Activated CD8-positive, alpha-beta T cell treated with anti-CD3 and anti-CD28 coated beads, Interleukin-2, amount 10 ng/mL, durations not matched to agents 7 days and 5 days (primary cell): ENCODE measurements around the gene P2RY2. TPM values are rescaled to one million over a fixed set of nuclear protein-coding genes. Genes with fewer than 3 reads are reported as not detected.

Experiments used
- ATAC-seq: fragments of 150-1000 bp; cut with Tn5 transposase; one replicate; pipeline ENCODE4 v1.10.0; 2021; ENCODE audit warnings: moderate library complexity
- CTCF ChIA-PET: fragments of 350-600 bp; sonication (Branson Sonifier 250); formaldehyde crosslinking; loops from one replicate; lab custom pipeline; 2021; ENCODE audit warnings: antibody characterized with exemption; lab: Charles Lee
- POLR2A ChIA-PET: fragments of 350-600 bp; sonication (Branson Sonifier 250); formaldehyde crosslinking; loops from one replicate; lab custom pipeline; 2021; ENCODE audit warnings: antibody characterized with exemption; lab: Charles Lee
- DNase-seq: peaks from one replicate; pipeline ENCODE4 v3.0.0-alpha.2; 2020
- H3K27ac Mint-ChIP-seq: one replicate; pipeline ENCODE4 v1.8.0; 2021; ENCODE audit warnings: mild to moderate bottlenecking, mixed read lengths
- H3K27me3 Mint-ChIP-seq: one replicate; pipeline ENCODE4 v1.8.0; 2021; ENCODE audit warnings: low read depth, mixed read lengths
- H3K36me3 Mint-ChIP-seq: one replicate; pipeline ENCODE4 v1.8.0; 2021; ENCODE audit warnings: low read depth, mixed read lengths
- H3K4me1 Mint-ChIP-seq: one replicate; pipeline ENCODE4 v1.8.0; 2021; ENCODE audit warnings: low read depth, mixed read lengths
- H3K4me3 Mint-ChIP-seq: one replicate; pipeline ENCODE4 v1.8.0; 2021; ENCODE audit warnings: mild to moderate bottlenecking, mixed read lengths
- H3K9me3 Mint-ChIP-seq: one replicate; pipeline ENCODE4 v1.8.0; 2022; ENCODE audit warnings: mixed read lengths; ENCODE audit not compliant: insufficient read depth
- total RNA-seq, 2 experiments: library from RNA; stranded (reverse); gene quantifications; one replicate each; pipeline ENCODE4 v1.2.3, GENCODE V29; 2021

Gene P2RY2
- total RNA-seq, result not detected

DNA sequence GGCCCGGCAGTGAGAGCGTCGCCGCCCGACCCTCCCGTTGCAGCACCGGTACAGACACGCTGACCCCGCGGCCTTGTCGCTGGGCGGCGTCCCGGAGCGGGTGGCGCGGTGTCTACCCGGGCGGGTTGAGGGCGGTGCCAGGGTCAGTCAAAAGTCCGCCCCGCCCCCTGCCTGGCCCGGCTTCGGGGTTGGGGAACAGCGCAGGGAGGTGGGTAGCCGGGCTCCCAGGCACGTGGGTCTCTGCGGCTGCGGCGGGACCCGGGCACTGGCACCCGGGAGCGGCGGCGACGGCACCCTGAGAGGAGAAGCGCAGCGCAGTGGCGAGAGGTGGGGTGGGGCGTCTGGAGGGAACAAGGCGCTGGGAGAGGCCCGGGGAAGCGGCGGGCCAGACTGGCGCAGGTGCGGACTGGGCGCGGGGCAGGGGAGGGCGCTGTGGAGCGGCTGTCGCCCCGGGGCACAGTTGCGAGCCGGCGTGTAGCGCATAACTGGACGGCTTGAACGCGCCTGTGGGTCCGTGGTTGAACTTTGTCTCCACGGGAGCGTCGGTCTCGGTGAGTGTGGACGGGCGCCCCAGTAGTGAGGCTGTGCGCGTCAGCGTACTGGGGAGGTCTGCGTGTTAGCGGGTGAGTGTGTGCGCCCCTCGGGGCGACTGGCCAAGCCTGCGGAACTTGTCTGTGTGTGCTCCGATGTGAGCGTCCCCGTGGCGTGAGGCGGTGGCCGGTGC lies at the start of gene P2RY2:
Gene P2RY2 (plus strand): TSS at position 176 of the 724 bp plus-strand sequence. CDS start 15,879 bp downstream, outside the sequence.
- Mint-ChIP-seq H3K36me3 (no peaks in the 10 kb centered on the region), H3K4me3 (peak within 1 kb of the TSS; percentile 44), H3K9me3 (no peaks in the 10 kb centered on the region), H3K27ac (no peak within 1 kb of the TSS), H3K4me1 (peaks cover 3% of the 10 kb centered on the region), H3K27me3 (peaks cover 39% of the 10 kb centered on the region)
- DNase-seq (peak; percentile 43), ATAC-seq (peak; percentile 78)
- POLR2A ChIA-PET, result no interaction called here
- CTCF ChIA-PET, result interaction anchor here (2.3 kb wide), 1 partner anchor 18 kb away, joined by 7 read pairs; no protein-coding TSS in a partner anchor

DNA sequence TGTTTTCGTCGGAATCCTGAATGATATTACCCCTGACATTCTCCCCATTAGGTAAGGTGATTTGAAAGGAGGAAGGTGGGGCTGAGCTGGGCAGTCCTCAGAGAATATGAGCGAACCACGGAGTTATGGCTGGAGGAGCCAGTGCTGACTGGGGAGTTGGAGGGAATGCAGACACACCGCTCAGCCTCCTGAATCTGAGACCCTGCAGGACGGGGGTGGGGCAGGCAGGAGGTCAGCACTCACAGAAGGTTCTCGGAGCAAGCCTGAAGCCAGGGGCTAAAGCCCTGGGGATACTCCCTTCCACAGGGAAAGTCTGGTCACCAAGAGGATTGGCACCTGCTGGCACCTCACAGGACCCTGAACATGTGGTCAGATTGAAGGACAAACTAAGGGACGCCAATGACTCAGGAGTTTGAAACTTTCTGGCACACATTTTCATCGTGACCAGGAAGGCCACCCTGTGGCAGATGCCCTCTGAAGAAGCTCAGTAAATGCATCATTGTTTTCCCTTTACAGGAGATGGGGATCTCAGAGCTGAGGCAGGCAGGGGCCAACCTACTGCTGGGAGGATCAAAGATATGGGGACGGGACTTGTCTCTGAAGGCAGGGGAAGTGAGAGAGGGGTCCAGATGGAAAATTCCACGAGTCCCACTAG lies 49.0 kb upstream of the P2RY2 start:
- Mint-ChIP-seq H3K36me3 (no peaks in the 10 kb centered on the region), H3K27me3 (peaks cover 5% of the 10 kb centered on the region), H3K4me1 (peaks cover 8% of the 10 kb centered on the region), H3K9me3 (no peaks in the 10 kb centered on the region), H3K4me3 (no peak overlapping the region), H3K27ac (no peak overlapping the region)
- ChIA-PET POLR2A (no interaction called here), CTCF (interaction anchor here (1.0 to 4.0 kb wide), 3 partner anchors 10 to 245 kb away, joined by 3 to 28 read pairs (median 4); no protein-coding TSS in a partner anchor)
- DNase-seq, result no peak
- no peak for ATAC-seq

DNA sequence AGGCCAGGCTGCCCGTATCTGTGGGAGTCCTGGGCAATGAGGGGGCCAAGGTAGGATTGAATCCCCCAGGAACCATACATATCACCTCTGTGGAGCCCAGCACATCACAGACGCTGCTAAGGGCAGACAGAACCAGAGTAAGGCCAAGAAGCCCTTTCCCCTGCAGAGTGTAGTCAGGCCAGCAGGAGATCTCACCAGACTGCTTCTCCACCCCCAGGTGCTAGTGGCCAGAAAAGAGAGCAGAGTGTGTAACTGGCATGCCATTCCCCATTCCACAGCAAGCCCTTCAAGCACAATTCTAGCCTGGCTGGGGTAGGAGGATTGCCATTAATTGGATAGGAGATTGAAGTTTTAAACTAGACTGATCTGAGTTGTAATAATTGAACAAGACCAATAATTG lies 47.9 kb upstream of the P2RY2 start:
- H3K4me1 Mint-ChIP-seq, result peaks cover 12% of the 10 kb centered on the region
- ChIA-PET POLR2A (no interaction called here), CTCF (interaction anchor here (4.0 kb wide), 1 partner anchor 9 kb away, joined by 28 read pairs; no protein-coding TSS in a partner anchor)

GRCh38 chr11:73171436-73172161 lies 46.5 kb upstream of the P2RY2 start:
- no peak for ATAC-seq
- POLR2A ChIA-PET, result interaction anchor here (1.1 kb wide), 1 partner anchor 29 kb away, joined by 3 read pairs; the partner anchor contains the start of gene FCHSD2
- Mint-ChIP-seq H3K27me3 (no peaks in the 10 kb centered on the region), H3K4me1 (peaks cover 22% of the 10 kb centered on the region), H3K36me3 (no peaks in the 10 kb centered on the region), H3K9me3 (no peaks in the 10 kb centered on the region), H3K27ac (no peak overlapping the region), H3K4me3 (no peak overlapping the region)
- no peak for DNase-seq
- CTCF ChIA-PET, result interaction anchor here (1.0 to 2.0 kb wide), 2 partner anchors 9 to 130 kb away, joined by 3 to 6 read pairs; no protein-coding TSS in a partner anchor

More for the DNA sequence above, 47.9 kb upstream of the P2RY2 start:
- Mint-ChIP-seq H3K9me3 (no peaks in the 10 kb centered on the region), H3K36me3 (no peaks in the 10 kb centered on the region), H3K4me3 (no peak overlapping the region), H3K27ac (no peak overlapping the region), H3K27me3 (peaks cover 2% of the 10 kb centered on the region)
- no peak for DNase-seq
- ATAC-seq, result no peak

DNA sequence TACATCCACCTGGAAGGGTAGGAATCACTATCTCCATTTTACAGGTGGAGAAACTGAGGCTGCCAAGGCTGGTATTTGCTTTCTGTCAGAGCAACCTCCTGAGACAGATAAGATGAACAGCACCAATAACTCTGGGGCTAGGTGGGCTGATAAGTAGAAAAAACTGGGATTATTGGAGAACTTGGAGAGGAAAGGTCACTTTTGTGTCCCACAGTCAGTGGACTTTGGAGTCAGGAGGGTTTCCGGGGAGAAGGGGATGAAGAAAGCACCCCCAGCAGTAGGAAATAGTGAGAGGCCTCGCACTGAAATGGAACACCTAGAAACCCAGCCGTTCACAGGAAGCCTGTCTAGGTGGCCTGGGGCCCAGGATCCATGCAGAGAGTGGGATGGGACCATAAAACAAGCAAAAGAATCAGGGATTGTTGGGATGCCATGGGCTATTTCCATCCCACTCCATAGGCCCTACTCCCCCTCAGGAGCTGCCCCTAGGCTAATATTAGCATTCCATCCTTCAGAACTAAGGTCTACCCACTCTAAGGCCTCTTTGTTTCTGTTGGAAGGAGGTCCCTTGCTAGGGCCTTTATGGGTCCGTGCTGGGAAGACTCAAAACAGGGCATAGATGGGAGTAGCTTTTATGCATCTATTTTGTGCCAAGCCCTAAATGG lies 45.0 kb upstream of the P2RY2 start:
- CTCF ChIA-PET, result interaction anchor here (1.0 to 2.0 kb wide), 4 partner anchors 10 to 132 kb away, joined by 3 to 6 read pairs (median 3); partner anchors contain the start of gene FCHSD2
- no peak overlapping the region for H3K27ac Mint-ChIP-seq

GRCh38 chr11:73173755-73174494 lies 44.2 kb upstream of the P2RY2 start:
- H3K36me3 Mint-ChIP-seq, result no peaks in the 10 kb centered on the region
- ChIA-PET POLR2A (no interaction called here), CTCF (interaction anchor here (1.6 kb wide), 1 partner anchor 12 kb away, joined by 3 read pairs; no protein-coding TSS in a partner anchor)
- peaks cover 5% of the 10 kb centered on the region for H3K27me3 Mint-ChIP-seq
- H3K27ac Mint-ChIP-seq, result no peak overlapping the region
- DNase-seq, result no peak
- no peak overlapping the region for H3K4me3 Mint-ChIP-seq
- H3K4me1 Mint-ChIP-seq, result peaks cover 40% of the 10 kb centered on the region
- H3K9me3 Mint-ChIP-seq, result no peaks in the 10 kb centered on the region
- no peak for ATAC-seq

More for the DNA sequence above, 45.0 kb upstream of the P2RY2 start:
- Mint-ChIP-seq H3K4me3 (no peak overlapping the region), H3K4me1 (peaks cover 36% of the 10 kb centered on the region), H3K9me3 (no peaks in the 10 kb centered on the region), H3K36me3 (no peaks in the 10 kb centered on the region), H3K27me3 (peaks cover under 1% of the 10 kb centered on the region)
- no peak for ATAC-seq
- POLR2A ChIA-PET, result no interaction called here
- no peak for DNase-seq

GRCh38 chr11:73174495-73174791 lies 43.6 kb upstream of the P2RY2 start:
- CTCF ChIA-PET, result interaction anchor here (1.6 kb wide), 1 partner anchor 11 kb away, joined by 3 read pairs; no protein-coding TSS in a partner anchor
- peaks cover 40% of the 10 kb centered on the region for H3K4me1 Mint-ChIP-seq

GRCh38 chr11:73175551-73176144 lies 42.4 kb upstream of the P2RY2 start:
- ATAC-seq (no peak), DNase-seq (no peak)
- POLR2A ChIA-PET, result interaction anchor here (1.8 to 4.2 kb wide), 3 partner anchors 12 to 344 kb away, joined by 4 to 29 read pairs (median 12); partner anchors contain the start of gene FCHSD2
- Mint-ChIP-seq H3K27ac (peak overlapping the region; percentile 52), H3K36me3 (no peaks in the 10 kb centered on the region), H3K9me3 (no peaks in the 10 kb centered on the region), H3K4me1 (peaks cover 40% of the 10 kb centered on the region), H3K27me3 (peaks cover 12% of the 10 kb centered on the region), H3K4me3 (no peak overlapping the region)
- CTCF ChIA-PET, result interaction anchor here (0.8 to 6.5 kb wide), 7 partner anchors 9 to 450 kb away, joined by 3 to 124 read pairs (median 6); partner anchors contain the start of gene FCHSD2

More at GRCh38 chr11:73174495-73174791, 43.6 kb upstream of the P2RY2 start:
- ATAC-seq (no peak), DNase-seq (no peak)
- H3K9me3 Mint-ChIP-seq, result no peaks in the 10 kb centered on the region
- POLR2A ChIA-PET, result no interaction called here
- H3K36me3 Mint-ChIP-seq, result no peaks in the 10 kb centered on the region
- no peak overlapping the region for H3K4me3 Mint-ChIP-seq
- no peak overlapping the region for H3K27ac Mint-ChIP-seq
- H3K27me3 Mint-ChIP-seq, result peaks cover 8% of the 10 kb centered on the region

GRCh38 chr11:73176145-73176873 lies 41.8 kb upstream of the P2RY2 start:
- peaks cover 15% of the 10 kb centered on the region for H3K27me3 Mint-ChIP-seq
- no peak overlapping the region for H3K4me3 Mint-ChIP-seq
- POLR2A ChIA-PET, result interaction anchor here (0.8 to 4.2 kb wide), 4 partner anchors 13 to 345 kb away, joined by 3 to 29 read pairs (median 8); partner anchors contain the start of gene FCHSD2
- peak overlapping the region; percentile 64 for H3K27ac Mint-ChIP-seq
- H3K36me3 Mint-ChIP-seq, result no peaks in the 10 kb centered on the region
- H3K4me1 Mint-ChIP-seq, result peaks cover 38% of the 10 kb centered on the region
- no peak for DNase-seq
- CTCF ChIA-PET, result interaction anchor here (0.6 to 6.5 kb wide), 18 partner anchors 9 to 451 kb away, joined by 3 to 124 read pairs (median 9); partner anchors contain the start of genes FCHSD2 and STARD10
- ATAC-seq, result no peak
- no peaks in the 10 kb centered on the region for H3K9me3 Mint-ChIP-seq
